Lower leg skin (tissue), 4 donors: Measurements from ENCODE around the gene YY2. TPM values are rescaled to one million over a fixed set of nuclear protein-coding genes. Genes with fewer than 3 reads are reported as not detected.

Source experiments
- DNase-seq, 2 donors: peaks; one replicate each; pipeline ENCODE4 v3.0.0-alpha.2; 2019; ENCODE audit warnings: low spot score in 2 of 2
- H3K4me3 ChIP-seq: fragments of 200-600 bp; sonication (generic); 2 replicates; pipeline ENCODE4 v1.5.1; 2017; ENCODE audit warnings: mild to moderate bottlenecking, low read depth; ENCODE audit not compliant: poor library complexity, severe bottlenecking
- POLR2A ChIP-seq, 2 donors: fragments of 450-650 bp; IDR thresholded peaks; one replicate each; pipeline ENCODE4 v1.6.1; 2016 to 2017; ENCODE audit warnings: antibody characterized with exemption in 2 of 2, mild to moderate bottlenecking in 1 of 2, moderate library complexity in 1 of 2
- WGBS, 2 donors: methylation state at CpG; one replicate each; pipeline ENCODE4 v1.1.5; 2018; 5-methylcytosine and 5-hydroxymethylcytosine counted together
- intact Hi-C: fragments of 100-400 bp; cut with DNase I; formaldehyde crosslinking; loops from one replicate; pipeline ENCODE4 v1.15.0; 2023; ENCODE audit warnings: low total_unique reads
- total RNA-seq, 4 donors: library from RNA; depleted of rRNA; stranded (reverse); fragments of >200 nt; gene quantifications; one replicate each; pipeline ENCODE4 v1.1.0, GENCODE V29; 2016
- TF ChIP-seq, protein P1 (sequence below), 3 donors: fragments of 450-650 bp; IDR thresholded peaks; one replicate each; pipeline ENCODE4 v1.5.1; 2016; ENCODE audit warnings: antibody characterized with exemption in 3 of 3, mild to moderate bottlenecking in 3 of 3, moderate library complexity in 2 of 3

The YY2 gene
- 1 to 10 TPM in 3 of 4 donors, under 1 TPM in 1; 0.42 to 2.6 (median 1.7) TPM for total RNA-seq

DNA sequence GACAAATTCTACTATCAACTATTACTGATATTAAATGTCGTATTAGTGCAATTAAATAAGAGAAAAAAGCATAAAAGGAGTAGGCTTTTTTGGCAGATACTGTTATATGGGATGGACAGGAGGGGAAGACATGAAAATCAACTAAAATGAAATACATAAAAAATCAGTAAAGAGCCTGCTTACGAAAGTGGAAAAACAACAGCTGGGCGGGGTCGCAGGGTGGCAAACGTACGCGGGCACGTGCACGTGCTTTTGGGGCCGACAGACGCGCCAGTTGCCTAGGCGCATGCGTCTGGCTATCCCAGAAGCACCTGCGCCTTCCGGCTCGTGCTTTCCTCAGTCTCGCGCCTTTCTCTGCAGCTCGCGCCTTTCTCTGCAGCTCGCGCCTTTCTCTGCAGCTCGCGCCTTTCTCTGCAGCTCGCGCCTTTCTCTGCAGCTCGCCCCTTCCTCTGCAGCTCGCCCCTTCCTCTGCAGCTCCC lies at the start of gene YY2:
TSS of gene YY2 (plus strand) at position 51 of the 479 bp plus-strand sequence. CDS start 498 bp downstream, outside the sequence.
- intact Hi-C loops = no loop called here
- 89 to 97% methylated on average over 29 of the region's 29 CpGs for WGBS, 2 donors
- DNase-seq = no peak
- TF ChIP-seq POLR2A (IDR thresholded peaks at IDR 0.05) = no peak
- TF ChIP-seq, protein P1, sequence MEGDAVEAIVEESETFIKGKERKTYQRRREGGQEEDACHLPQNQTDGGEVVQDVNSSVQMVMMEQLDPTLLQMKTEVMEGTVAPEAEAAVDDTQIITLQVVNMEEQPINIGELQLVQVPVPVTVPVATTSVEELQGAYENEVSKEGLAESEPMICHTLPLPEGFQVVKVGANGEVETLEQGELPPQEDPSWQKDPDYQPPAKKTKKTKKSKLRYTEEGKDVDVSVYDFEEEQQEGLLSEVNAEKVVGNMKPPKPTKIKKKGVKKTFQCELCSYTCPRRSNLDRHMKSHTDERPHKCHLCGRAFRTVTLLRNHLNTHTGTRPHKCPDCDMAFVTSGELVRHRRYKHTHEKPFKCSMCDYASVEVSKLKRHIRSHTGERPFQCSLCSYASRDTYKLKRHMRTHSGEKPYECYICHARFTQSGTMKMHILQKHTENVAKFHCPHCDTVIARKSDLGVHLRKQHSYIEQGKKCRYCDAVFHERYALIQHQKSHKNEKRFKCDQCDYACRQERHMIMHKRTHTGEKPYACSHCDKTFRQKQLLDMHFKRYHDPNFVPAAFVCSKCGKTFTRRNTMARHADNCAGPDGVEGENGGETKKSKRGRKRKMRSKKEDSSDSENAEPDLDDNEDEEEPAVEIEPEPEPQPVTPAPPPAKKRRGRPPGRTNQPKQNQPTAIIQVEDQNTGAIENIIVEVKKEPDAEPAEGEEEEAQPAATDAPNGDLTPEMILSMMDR (IDR thresholded peaks at IDR 0.05) = no peak
- H3K4me3 ChIP-seq = no peak within 1 kb of the TSS

- TF ChIP-seq, protein P1 (IDR thresholded peaks at IDR 0.05) = no peak
- TF ChIP-seq POLR2A (IDR thresholded peaks at IDR 0.05) = no peak
- H3K4me3 ChIP-seq = no peak overlapping the region
- DNase-seq = no peak
- intact Hi-C loops = no loop called here
Observed at GRCh38 chrX:21806691-21807090, 49.1 kb upstream of the YY2 start.

- WGBS, 2 donors = 85 to 100% methylated on average over 1 of the region's 1 CpG
Observed at GRCh38 chrX:21811832-21812231, 44.0 kb upstream of the YY2 start.

DNA sequence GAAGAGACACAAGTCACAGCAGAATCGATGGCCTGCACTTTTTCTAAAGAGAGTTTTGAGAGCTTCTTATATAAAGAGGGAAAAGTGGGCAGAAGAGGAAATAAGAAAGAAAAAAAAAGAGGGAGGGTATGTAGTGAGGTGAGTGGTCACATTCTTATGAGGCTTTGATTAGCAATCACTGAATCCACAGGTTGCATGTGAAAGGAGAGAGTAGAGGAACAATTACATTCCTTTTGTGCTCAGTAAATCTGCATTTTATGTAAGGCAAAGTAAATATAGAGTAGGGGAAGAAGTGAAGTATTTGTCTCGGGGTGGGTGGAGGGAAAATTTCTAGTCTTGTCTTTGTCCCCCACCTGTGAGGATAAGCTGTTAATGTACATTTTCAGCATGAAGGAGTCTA lies 43.2 kb upstream of the YY2 start:
- DNase-seq = no peak
- WGBS, 2 donors = 70 to 88% methylated on average over 2 of the region's 2 CpGs
- TF ChIP-seq POLR2A (IDR thresholded peaks at IDR 0.05) = no peak
- TF ChIP-seq, protein P1 (IDR thresholded peaks at IDR 0.05) = no peak
- no peak overlapping the region for H3K4me3 ChIP-seq
- intact Hi-C loops = no loop called here

More at GRCh38 chrX:21811832-21812231, 44.0 kb upstream of the YY2 start:
- intact Hi-C loops = no loop called here
- no peak overlapping the region for H3K4me3 ChIP-seq
- DNase-seq = no peak
- no peak for TF ChIP-seq POLR2A (IDR thresholded peaks at IDR 0.05)
- TF ChIP-seq, protein P1 (IDR thresholded peaks at IDR 0.05) = no peak

DNA sequence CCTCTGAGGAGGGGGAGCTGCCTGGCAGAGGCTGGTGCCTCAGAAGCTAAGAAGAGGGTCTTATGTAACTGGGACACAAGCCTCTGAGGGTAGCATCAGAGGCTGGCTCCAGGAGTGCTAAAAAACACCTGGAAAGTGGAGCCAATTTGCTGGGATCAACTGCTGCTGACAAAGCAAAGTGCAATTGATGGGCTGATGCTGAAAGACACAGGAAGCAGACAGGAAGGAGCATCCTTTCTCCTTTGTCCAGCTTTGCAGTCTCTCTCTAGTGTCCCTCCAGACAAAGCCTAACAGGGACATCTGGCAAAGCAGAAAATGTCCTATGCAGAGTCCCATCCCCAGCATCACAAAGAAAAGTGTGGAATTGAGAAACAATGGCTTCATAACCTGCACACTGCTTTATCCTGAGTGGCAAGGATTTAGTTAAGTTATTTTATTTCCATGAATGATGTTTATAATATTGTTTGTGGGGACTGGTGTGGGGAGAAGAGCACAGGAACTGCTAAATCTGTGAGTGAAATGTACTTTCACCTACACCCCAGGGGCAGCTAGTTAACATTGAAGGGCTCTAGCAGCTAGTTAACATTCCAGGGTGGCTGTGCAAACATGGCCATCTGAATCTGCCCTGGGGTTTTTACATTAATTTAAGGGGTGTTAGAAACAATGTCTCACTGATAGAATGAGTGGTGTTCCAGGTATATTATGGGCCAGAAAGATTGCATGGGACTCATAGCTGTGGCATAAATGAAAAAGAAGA lies 42.0 kb upstream of the YY2 start:
- H3K4me3 ChIP-seq = no peak overlapping the region
- intact Hi-C loops = no loop called here
- TF ChIP-seq, protein P1 (IDR thresholded peaks at IDR 0.05) = no peak
- no peak for TF ChIP-seq POLR2A (IDR thresholded peaks at IDR 0.05)
- DNase-seq = no peak
